Suppressor macrophage (primary cell): ENCODE data around the gene TULP1.
A peak's percentile ranks its signal among the peaks of the same experiment; 100 is the strongest.

Experiments
- DNase-seq, 4 experiments: peaks; one replicate each; pipeline ENCODE4 v3.0.0-alpha.2; 2020 to 2022

Gene TULP1

DNA sequence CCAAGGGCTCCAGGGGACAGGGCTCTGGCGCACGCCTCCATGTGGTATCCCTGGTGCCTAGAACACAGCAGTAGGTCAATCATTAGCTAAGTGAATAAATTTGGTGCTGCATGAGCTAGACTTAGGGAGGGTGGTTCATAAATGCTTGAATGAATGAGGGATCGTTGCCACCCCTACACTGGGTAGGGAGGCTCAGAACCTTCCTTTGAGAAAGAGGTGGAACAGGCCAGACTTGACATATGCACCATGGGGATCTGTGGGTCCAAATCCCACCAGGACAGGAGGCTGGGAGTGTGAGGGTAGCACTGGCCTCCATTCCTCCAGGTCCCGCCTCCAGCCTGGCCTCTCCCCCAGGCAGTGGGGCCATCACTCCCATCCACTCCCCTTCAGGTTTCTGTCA is 29.6 kb downstream of the TULP1 start:
- DNase-seq, result no peak

DNA sequence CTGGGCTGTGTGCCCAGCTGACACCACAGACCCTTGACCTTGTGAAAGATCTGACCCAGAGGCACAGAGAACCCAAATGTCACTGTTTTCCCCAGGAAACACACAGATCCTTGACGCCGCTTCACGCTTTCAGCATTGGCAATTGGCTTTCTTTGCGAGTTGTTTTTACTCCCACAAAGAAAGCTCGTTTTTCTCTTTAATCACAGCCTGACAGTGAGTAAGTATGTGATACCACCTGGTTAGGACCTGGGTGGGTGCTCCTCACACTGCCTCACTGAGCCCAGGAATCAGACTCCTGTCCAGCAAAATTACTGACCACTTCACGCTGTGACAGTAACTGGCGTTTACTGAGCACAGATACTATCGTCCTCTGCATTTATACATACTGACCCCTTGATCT is 31.5 kb downstream of the TULP1 start:
- no peak for DNase-seq

DNA sequence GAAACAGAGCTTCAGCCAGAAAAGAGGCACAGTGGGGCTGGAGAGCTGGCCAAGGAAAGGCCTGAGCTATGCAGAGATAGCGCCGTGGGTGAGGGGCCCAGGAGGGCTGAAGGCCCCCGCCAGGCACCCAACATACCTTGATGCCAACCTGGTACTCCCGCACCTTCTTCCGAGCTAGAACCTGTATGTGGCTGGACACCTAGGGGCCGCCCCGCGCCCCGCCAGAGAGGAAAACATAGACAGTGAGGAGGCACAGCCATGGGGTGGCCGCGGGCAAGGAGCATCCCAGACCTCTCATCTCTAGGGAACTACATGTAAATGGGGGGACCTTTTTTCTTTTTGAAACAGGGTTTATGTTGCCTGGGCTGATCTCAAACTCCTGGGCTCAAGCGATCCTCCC is 32.5 kb downstream of the TULP1 start:
- no peak for DNase-seq

DNA sequence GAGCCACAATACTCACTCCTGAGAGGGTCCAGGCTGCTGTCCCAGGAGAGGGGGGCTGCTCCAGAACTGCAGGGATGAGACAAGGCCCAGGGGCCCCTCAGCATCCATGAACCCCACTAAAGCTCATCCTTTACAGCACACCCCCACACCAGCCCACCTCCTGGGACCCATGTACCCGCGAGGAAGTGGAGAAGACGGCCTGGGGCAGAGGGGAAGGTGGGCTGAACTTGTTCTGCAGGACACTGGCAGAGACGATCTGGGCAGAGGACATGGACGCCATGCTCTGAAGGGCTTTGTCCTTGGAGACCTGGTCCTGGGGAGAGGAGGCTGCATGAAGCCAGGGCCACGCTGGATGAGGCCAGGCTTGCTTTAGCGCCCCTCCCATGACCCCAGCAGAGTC is 34.4 kb downstream of the TULP1 start:
- no peak for DNase-seq

DNA sequence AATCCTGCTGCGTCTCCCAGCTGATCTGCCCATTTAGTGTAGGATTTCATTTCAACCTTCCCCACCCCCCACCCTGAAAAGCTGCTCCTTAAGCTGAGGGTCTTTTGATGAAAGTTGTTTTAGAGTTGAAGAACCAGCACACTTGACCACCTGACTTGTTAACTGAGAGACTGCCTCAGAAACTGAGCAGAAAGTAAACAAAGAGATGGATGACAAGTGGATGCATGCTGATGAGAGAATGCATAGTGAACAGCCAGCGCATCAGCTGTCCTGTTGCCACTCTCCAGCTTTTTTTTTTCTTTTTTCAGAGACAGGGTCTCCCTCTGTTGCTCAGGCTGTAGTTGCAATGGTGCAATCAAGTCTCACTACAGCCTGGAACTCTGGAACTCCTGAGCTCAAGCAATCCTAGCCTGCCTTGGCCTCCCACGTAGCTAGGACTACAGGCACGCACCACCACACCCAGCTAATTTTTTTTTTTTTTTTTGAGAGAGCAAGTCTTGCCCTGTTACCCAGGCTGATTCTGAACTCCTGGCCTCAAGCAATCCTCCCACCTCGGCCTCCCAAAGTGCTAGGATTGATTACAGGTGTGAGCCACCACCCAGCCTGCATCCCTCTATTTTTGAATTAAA is 35.0 kb downstream of the TULP1 start:
- no peak for DNase-seq

DNA sequence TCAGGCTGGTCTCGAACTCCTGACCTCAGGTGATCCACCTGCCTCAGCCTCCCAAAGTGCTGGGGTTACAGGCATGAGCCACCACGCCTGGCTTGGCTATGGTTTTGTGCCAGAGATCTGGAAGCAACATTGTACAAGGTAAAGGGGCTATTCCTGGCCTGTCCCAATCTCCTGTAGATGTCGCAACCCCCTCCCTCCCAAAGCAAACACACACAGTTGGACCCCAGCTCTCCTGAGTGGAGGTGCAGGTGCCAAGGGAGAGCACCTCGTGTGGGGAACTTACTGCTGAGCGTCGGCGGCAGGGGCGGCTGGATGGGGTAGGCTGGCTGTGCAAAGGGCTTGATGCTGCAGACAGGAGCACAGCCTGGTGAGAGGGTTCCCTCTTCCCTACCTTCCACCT is 35.7 kb downstream of the TULP1 start:
- no peak for DNase-seq

DNA sequence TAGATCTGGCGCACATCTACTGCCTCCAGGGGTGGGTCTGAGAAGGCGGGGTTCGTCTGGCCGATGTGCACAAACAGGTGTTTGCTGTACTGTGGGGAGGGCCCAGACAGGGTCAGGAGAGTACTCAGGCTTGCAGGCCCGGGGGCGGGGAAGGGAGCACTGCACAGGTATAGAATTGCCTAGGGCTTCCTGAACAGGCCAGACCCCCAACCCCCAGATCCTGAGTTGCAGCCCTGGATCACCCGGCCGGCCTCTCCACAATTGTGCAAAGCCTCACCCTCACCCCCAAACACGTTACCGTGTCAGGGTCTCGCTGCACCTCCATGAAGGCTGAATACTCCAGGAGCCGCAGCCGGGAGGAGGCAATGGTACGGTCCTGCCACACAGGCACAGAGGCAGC is 36.7 kb downstream of the TULP1 start:
- no peak for DNase-seq

DNA sequence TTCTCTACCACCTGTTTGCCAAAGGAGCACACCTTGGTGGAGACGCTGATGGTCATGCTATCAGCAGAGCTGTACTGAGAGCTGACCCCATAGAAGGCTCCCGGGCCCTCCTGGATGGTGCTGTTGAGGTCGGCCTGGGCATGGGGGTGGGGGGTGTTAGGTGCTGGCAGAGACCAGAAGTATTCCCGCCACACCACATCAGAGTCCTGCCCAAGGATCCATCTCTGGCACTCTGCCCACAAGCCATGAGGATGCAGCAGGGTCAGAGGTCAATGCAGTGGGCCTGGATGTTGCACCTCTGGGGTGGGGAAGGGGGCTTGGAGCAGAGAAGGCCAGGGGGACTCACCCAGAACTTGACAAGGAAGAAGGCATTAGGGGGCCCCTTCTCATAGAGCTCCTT is 37.1 kb downstream of the TULP1 start:
- no peak for DNase-seq

DNA sequence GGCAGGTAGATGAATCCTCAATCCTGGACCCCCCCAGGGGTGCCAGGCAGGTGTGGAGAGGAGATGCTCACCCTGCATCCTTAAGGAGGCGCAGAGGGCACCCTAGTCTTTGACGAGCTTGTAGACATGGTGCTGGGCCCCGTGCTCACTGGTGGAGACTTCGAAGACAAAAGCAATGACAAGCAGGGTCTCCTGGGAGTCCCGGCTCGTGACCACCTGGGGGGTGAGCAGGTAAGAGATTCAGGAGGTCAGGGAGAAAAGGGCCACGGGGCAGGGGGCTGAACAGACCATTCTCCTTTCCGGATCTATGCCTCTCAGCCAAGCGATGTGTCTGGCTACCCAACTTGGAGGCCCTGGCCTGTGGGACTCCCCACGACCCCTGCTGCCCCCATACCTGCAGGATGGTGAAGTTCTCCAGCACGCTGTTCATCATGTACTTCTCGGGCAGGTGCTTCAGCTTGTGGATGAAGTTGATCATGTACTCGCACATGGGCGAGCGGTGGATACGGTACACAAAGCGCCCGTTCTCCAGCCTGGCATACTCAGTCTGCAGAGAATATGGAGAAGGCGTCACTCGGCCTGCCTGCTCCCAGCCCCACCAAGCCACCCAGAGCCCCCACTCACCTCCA is 37.6 kb downstream of the TULP1 start:
- no peak for DNase-seq

DNA sequence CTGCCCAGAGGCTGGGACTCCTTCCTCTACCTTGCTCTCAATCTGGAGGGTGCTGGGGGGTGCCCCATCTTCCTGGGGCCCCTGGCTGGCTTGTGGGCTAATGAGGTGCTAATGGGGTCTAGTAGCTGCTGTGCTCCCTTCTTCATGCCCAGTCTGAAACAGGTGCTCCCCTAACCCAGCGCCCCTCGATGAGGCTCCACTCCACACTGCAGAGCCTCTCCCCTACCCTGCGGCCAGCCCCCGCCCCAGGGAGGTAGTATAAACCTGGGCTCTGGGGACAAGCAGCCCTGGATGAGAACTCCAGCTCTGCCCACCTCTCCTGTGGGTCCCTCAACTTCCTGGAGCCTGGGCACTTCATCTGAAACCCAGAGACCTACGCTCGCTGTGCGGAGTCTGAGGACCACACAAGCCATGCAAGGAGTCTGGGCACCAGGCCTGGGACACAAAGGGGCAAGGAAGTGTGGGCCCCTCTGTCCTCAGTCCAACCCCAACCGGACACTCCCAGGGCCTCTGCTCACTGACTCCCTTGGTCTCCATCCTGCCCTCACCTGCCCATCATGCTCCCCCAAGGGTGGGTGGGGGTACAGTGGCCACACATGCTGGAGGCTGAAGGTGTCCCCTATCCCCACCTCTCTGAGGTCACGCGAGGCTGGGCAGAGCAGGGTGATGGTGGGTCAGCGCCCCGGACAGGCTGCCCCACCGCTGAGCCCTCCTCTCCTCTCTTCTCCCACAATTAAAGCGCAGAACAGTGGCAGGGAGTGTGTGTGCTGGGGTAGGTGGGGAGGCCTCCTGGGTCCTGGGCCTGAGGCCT is 38.4 kb downstream of the TULP1 start:
- DNase-seq, result peak in 1 of 4 experiments; percentile 2

DNA sequence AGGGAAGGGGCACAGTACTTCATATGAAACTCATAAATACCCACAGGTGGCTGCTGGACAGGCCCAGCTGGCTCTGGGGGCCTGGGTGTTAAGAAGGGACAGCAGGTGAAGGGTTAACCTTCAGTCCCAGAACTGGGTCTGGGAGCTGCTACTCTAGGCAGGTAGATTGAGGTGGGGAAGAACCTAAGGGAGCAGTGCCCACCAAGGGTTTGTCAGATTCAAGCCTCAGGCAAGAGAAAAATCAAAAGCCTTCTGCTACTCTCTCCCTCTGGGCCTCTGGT is 38.9 kb downstream of the TULP1 start:
- DNase-seq, result no peak

DNA sequence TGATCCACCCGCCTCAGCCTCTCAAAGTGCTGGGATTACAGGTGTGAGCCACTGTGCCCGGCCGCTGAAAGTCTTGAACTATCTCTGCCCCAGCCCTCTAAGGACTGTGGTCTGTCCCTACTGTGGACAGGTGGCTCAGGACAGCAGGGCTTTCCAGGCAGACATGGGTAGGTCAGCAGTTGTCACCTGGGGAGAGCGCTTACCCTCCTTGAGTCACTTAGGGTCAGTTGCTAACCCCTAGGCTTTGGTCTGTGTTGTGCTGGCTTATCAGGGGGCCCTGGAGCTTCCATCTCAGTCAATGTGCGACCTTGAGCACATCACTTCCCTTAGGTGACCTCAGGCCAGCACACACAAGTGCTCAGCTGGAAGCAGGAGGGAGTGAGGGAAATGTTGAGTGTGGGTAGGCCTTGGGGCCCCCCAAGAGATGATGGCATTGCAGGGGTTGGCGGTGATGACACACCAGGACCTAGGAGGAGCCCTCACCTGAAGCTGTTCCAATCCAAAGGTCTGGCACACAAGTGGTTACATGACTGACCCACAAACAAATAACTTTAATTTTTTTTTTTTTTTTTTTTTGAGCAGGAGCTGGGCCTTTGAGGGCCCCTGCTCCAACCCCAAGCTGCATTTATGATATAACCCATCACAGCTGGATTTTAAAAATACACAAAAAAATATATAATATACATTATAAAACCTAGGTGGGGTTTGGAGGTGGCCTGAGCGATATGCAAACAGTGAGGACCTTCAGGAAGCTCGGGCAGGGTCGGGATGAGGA is 39.4 kb downstream of the TULP1 start:
- DNase-seq, result peak in 1 of 4 experiments; percentile 1

DNA sequence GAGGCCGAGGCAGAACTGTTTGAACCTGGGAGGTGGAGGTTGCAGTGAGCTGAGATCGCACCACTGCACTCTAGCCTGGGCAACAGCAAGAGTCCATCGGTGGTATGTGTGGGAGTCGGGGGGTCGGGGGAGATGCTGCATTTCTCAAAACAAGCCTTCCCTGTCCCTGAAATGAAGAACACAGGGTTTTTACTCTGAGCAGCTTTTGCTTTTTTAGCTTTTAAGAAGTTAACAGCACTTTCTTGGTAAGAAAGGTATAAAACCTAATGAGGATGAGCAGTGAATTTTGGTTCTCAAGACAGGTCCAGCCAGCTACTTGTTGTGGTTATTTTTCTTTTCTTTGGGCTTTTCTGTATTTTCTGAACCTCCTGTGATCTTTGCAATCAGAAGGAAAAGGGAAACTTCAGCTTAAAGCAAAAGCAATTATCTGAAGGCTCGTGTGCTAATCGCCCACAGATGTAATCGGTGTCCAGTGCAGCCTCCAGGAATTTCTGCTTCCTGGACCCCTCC is 40.8 kb downstream of the TULP1 start:
- DNase-seq, result no peak

DNA sequence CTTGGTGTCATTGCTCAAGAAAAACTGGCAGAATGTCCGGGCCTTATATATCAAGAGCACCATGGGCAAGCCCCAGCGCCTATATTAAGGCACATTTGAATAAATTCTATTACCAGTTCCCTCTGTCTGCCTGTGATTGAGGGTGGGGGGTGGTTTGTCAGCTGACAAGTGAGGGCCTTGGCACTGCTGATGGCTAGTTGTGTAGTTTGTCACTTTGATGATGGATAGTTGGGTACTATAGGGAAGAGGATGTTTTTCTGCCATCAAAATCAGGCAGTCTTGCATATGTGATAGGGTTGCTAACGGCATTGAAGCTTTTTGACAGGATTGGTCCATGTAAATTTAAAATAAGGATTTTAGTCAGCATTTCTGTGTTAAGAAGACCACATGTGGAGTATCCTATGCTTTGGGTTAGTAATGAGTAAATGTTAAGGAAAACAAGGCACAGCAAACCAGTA is 42.0 kb downstream of the TULP1 start:
- DNase-seq, result no peak

DNA sequence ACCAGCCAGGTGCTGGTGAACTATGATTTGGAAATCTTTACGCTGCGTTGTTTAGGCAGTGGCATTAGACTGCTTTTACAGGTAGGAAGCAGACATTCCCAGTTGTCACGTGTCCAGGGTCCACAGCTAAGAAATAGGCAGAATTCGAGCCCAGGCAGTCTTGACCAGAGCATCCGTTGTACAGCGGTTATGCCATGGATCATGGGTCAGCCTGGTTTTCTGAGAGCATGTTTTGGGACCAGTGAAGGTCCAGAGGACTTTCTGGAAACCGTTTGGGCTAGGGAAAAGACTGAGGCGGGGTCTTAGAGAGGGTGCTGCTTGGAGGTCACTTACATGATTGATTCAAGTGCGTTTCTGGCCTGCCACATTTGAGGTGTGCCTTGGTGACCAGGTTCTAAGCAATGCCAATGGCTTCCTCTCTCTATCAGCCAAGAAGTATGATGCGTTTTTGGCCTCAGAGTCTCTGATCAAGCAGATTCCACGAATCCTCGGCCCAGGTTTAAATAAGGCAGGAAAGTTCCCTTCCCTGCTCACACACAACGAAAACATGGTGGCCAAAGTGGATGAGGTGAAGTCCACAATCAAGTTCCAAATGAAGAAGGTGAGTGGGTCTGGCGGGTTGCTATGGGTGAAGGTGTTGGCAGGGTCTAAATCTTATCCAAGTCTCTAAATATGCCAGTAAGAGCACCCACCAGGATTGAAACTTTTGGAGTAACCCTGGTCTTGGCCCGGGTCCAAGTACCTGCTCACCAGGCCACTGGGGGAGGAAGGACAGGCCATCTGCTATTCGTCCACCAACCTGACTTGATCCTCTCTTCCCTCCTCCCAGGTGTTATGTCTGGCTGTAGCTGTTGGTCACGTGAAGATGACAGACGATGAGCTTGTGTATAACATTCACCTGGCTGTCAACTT is 42.7 kb downstream of the TULP1 start:
- DNase-seq, result peak in 1 of 4 experiments; percentile 1

DNA sequence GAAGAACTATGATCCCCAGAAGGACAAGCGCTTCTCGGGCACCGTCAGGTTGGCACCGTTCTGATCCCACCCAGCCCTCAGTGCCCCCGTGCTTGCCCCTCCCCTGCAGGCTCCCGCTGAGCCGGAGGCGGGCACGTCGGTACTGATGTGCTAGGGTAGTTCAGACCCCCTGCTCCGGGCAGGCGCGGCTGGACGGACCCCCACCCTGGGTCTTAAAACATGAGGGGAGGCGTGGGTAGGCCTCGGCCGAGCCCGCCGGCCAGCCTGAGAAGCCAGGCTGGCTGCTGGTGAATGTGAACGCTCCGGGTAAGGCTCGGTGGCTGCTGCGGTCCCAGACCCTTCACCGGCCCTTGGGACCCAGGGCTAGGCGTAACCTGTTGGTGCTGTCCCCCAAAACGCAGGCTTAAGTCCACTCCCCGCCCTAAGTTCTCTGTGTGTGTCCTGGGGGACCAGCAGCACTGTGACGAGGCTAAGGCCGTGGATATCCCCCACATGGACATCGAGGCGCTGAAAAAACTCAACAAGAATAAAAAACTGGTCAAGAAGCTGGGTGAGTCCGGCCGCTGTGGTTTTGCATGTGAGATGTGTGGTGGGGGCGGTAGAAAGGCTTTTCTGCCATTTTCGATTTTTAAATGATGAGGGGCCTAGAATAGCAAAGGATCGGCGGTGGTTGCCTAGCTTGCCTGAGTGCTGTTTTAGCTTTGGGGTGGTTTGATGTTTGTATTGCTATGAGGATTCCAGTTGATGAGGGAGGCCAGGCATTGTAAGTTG is 43.5 kb downstream of the TULP1 start:
- DNase-seq, result peak in 1 of 4 experiments; percentile 27

DNA sequence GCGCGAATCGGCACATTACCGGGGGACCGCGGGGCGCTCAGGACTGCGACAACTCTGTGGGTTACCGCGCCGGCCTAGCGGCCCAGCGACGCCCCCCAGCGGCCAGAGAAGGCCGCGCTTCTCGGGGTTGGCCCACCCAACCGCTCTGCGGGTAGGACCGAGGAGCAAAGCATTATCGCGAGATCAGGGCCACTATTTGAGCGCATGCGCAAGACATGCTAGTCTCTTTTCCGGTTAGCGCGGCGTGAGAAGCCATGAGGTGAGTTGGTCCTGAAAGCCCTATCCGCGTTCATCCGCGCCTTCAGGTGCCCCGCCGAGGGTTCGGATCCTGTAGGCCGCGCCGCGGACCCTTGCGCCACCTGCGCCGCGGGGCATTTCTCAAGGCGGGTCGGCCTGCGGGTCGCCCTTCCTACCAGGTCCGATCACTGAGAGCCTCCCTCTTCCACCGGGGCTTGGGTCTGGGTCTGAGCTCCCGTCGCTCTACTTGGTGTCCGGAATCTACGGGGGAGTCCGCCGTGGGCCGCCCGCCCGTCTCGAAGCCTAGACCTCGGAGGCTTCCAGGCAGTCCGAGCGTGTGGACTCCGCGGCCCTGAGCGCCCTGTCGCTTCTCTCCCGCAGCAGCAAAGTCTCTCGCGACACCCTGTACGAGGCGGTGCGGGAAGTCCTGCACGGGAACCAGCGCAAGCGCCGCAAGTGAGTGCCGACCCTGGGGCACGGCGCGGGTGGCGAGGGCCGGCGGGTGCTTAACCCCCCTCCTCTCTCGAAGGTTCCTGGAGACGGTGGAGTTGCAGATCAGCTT is 44.3 kb downstream of the TULP1 start, which contains the start of gene RPL10A:
TSS of gene RPL10A (plus strand) at position 221 of the 799 bp plus-strand sequence. CDS start at position 255, 34 bp downstream.
- peak; percentile 98 to 99 (median 98) for DNase-seq

DNA sequence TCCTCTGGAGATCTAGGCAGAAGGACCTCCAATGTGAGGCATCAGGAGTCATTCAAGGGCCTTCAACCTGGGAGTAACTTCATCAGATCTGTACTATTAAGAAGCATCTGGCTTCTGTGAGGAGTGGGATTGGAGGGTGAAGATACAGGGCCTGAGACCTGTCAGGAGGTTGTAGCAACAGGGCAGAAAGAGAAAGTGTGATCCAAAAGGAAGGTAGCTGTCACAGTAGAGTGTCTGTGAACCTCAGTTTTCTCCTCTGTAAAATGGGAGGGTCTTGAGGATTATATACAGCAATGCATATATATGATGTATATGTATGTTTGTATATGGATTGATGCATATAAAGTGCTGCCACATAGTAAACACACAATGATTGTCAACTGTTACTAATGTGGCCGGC is 47.0 kb downstream of the TULP1 start:
- peak in 1 of 4 experiments; percentile 0 for DNase-seq

DNA sequence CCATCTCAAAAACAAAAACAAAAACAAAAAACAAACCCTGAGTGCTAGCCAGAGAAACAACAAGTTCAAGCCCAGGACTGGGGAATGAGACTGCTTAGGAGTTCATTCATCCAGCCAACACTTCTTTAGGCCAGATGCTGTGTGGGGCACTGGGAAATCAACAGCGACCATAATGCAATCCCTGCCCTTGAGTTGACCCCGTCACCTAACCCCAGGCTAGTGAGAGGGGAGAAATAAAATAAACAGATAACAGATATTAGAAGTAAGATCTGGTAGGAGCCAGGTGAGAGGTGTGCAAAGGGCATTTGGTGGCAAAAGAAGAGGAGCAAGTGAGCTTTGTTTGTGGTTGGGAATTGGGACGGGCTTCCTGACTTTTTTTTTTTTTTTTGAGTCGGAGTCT is 49.4 kb downstream of the TULP1 start:
- peak in 1 of 4 experiments; percentile 1 for DNase-seq

DNA sequence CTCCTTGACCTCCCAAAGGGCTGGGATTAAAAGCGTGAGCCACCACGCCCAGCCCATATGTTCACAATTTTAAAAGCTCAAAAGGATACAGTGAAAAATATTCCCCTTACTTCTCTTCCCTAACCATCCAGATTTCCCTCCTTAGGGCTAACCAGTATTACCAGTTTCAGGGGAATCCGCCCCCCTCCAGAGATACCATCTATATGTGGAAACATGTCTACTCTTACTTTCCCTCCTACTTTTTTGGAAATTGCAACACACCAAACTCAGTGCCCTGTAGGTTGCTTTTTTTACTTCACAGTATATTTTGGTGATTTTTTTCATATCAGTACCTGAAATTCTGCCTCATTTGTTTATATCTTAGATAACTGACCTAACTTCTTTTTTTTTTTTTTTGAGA is 51.4 kb downstream of the TULP1 start:
- peak in 1 of 4 experiments; percentile 0 for DNase-seq
